B cell (primary cell): ENCODE data around the gene RARRES2. TPM values are rescaled to one million over a fixed set of nuclear protein-coding genes. Genes with fewer than 3 reads are reported as not detected.

ENCODE experiments used
- ATAC-seq: fragments of 200-7000 bp; cut with Tn5 transposase; one replicate; pipeline ENCODE4 v1.10.0; 2021; ENCODE audit warnings: low read depth, mild to moderate bottlenecking, moderate number of reproducible peaks, moderate library complexity
- CTCF ChIA-PET: fragments of 350-600 bp; sonication (Branson Sonifier 250); formaldehyde crosslinking; loops from one replicate; lab custom pipeline; 2021; ENCODE audit warnings: antibody characterized with exemption, inconsistent platforms; lab: Charles Lee
- POLR2A ChIA-PET: fragments of 350-600 bp; sonication (Branson Sonifier 250); formaldehyde crosslinking; loops from one replicate; lab custom pipeline; 2021; ENCODE audit warnings: antibody characterized with exemption; lab: Charles Lee
- DNase-seq: peaks from one replicate; pipeline ENCODE4 v3.0.0; 2013
- H2AFZ ChIP-seq: 2 replicates; pipeline ENCODE4 v1.6.1; 2012; ENCODE audit warnings: mild to moderate bottlenecking, low read depth, low read length; ENCODE audit not compliant: insufficient read depth, poor library complexity, severe bottlenecking
- H3K27ac ChIP-seq, 2 donors: 1 replicate in 1 of 2; 2 replicates in 1 of 2; pipeline ENCODE4 v1.5.1; 2012 to 2013; ENCODE audit warnings: low read length in 2 of 2, mild to moderate bottlenecking in 2 of 2, moderate library complexity in 1 of 2
- H3K27me3 ChIP-seq, 4 experiments: fragments of 200-600 bp in 1 of 4; sonication (generic) in 1 of 4; replicated peaks in 1 of 4; 1 replicate in 2 of 4; 2 replicates in 2 of 4; pipeline versions ENCODE4 v1.6.1 to v1.7.0; 2013 to 2016; ENCODE audit warnings: low read length in 3 of 4, mild to moderate bottlenecking in 2 of 4, mixed read lengths in 1 of 4, moderate library complexity in 1 of 4; ENCODE audit not compliant: insufficient read depth in 4 of 4, control insufficient read depth in 3 of 4; ENCODE audit errors: control extremely low read depth in 1 of 4
- H3K36me3 ChIP-seq, 2 experiments: replicated peaks in 1 of 2; 1 replicate in 1 of 2; 2 replicates in 1 of 2; pipeline versions ENCODE4 v1.6.1 to v1.7.1; 2013; ENCODE audit warnings: low read length in 1 of 2; ENCODE audit not compliant: insufficient read depth in 2 of 2, control insufficient read depth in 1 of 2; ENCODE audit errors: control extremely low read depth in 1 of 2, extremely low read depth in 1 of 2
- H3K4me1 ChIP-seq, 2 donors: fragments of 200-600 bp in 1 of 2; sonication (generic) in 1 of 2; 1 replicate in 1 of 2; 2 replicates in 1 of 2; pipeline versions ENCODE4 v1.5.1 to v1.6.1; 2013 to 2017; ENCODE audit warnings: low read length in 2 of 2; ENCODE audit not compliant: control insufficient read depth in 2 of 2, insufficient read depth in 2 of 2
- H3K4me2 ChIP-seq: replicated peaks from 2 replicates; pipeline ENCODE3; 2012; ENCODE audit warnings: mild to moderate bottlenecking, low read depth, low read length; ENCODE audit not compliant: poor library complexity, severe bottlenecking
- H3K4me3 ChIP-seq, 5 experiments: fragments of 200-600 bp in 1 of 5; sonication (generic) in 1 of 5; 1 replicate in 3 of 5; 2 replicates in 2 of 5; pipeline versions ENCODE4 v1.5.1 to v1.7.0; 2011 to 2016; ENCODE audit warnings: low read length in 4 of 5, mild to moderate bottlenecking in 4 of 5, low read depth in 2 of 5, control low read depth in 1 of 5, moderate library complexity in 1 of 5; ENCODE audit not compliant: insufficient read depth in 1 of 5; ENCODE audit errors: control extremely low read depth in 1 of 5, extremely low read depth in 1 of 5
- H3K79me2 ChIP-seq: fragments of 200-600 bp; sonication (generic); one replicate; pipeline ENCODE4 v1.6.0; 2016; ENCODE audit warnings: low read length; ENCODE audit not compliant: control insufficient read depth, insufficient read depth
- H3K9ac ChIP-seq: fragments of 200-600 bp; sonication (generic); 2 replicates; pipeline ENCODE4 v1.6.1; 2017; ENCODE audit warnings: mild to moderate bottlenecking, low read length, moderate library complexity
- H3K9me3 ChIP-seq, 3 donors: one replicate each; pipeline versions ENCODE4 v1.6.1 to v1.7.1; 2013; ENCODE audit warnings: low read length in 2 of 3; ENCODE audit not compliant: control insufficient read depth in 2 of 3, insufficient read depth in 1 of 3; ENCODE audit errors: control extremely low read depth in 1 of 3
- H4K20me1 ChIP-seq: 2 replicates; pipeline ENCODE4 v1.6.0; 2012; ENCODE audit warnings: mild to moderate bottlenecking, low read length; ENCODE audit not compliant: insufficient read depth, control insufficient read depth, poor library complexity, severe bottlenecking
- H3K27ac Mint-ChIP-seq: one replicate; pipeline ENCODE4 v1.8.0; 2021; ENCODE audit warnings: mixed read lengths
- H3K27me3 Mint-ChIP-seq: one replicate; pipeline ENCODE4 v1.8.0; 2021; ENCODE audit warnings: mixed read lengths
- H3K4me1 Mint-ChIP-seq: one replicate; pipeline ENCODE4 v1.8.0; 2021; ENCODE audit warnings: mixed read lengths
- H3K4me3 Mint-ChIP-seq: one replicate; pipeline ENCODE4 v1.8.0; 2021; ENCODE audit warnings: mixed read lengths
- H3K9me3 Mint-ChIP-seq: one replicate; pipeline ENCODE4 v1.8.0; 2022; ENCODE audit warnings: mixed read lengths; ENCODE audit not compliant: insufficient read depth
- EZH2 ChIP-seq: IDR thresholded peaks from 2 replicates; pipeline ENCODE4 v1.6.1; 2012; ENCODE audit warnings: borderline replicate concordance, low read depth, mild to moderate bottlenecking, moderate library complexity, low read length; ENCODE audit not compliant: insufficient read depth, poor library complexity, severe bottlenecking
- WGBS: methylation state at CpG from one replicate; pipeline ENCODE4 v1.1.5; 2013; ENCODE audit warnings: missing lambda C conversion rate; ENCODE audit not compliant: insufficient coverage; 5-methylcytosine and 5-hydroxymethylcytosine counted together
- intact Hi-C: fragments of 100-400 bp; cut with micrococcal nuclease; formaldehyde crosslinking; loops from one replicate; pipeline ENCODE4 v1.10.0; 2022
- polyA plus RNA-seq: library from polyadenylated mRNA; depleted of rRNA; stranded (reverse); fragments of >200 nt; gene quantifications from 2 replicates; pipeline ENCODE4 v1.2.3, GENCODE V29; 2012
- total RNA-seq, 2 donors: library from RNA; stranded (reverse); fragments of 120-200 nt in 1 of 2; gene quantifications; 1 replicate in 1 of 2; 2 replicates in 1 of 2; pipeline versions ENCODE4 v1.2.3 to v1.2.4, GENCODE V29; 2013 to 2022
- TF ChIP-seq, protein P1 (sequence below): fragments of 200-600 bp; IDR thresholded peaks from one replicate; pipeline ENCODE4 v1.8.0; 2022; ENCODE audit warnings: antibody characterized with exemption, mild to moderate bottlenecking

RARRES2 gene
- total and polyA plus RNA-seq, 2 donors (not counting 1 experiment from before 2014, with no cell fraction given): not detected

DNA sequence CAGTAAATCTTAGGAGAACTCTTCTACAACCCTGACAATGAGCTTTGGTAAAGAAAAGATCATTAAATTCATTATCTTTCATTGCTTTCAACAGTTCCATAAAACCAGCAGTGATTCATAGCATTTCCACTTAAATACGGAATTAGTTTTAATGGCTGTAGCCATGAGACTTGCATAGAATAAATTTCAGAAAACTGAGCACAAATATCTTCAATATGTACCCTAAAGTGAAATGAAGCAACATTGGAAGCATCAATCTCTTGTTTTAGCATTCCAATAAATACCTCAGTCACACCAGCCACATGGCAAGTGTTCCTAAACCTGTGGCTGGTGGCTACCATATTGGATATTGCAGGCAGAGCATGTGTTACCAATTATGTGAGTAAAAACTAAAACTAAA, 3.6 kb upstream of the RARRES2 start:
- ChIA-PET POLR2A (no interaction called here), CTCF (interaction anchor here (0.7 to 2.1 kb wide), 2 partner anchors 8 to 1158 kb away, joined by 4 to 8 read pairs; no protein-coding TSS in a partner anchor)
- no peak for ATAC-seq
- no peak for DNase-seq
- H3K9me3 ChIP-seq: peaks cover 0 to 11% (median 8%) of the 10 kb centered on the region in 3 donors
- H3K4me2 ChIP-seq: no peak overlapping the region
- intact Hi-C loops: no loop called here
- no peaks in the 10 kb centered on the region for H3K79me2 ChIP-seq
- Mint-ChIP-seq H3K27ac (no peak overlapping the region), H3K4me1 (peaks cover 11% of the 10 kb centered on the region), H3K4me3 (no peak overlapping the region), H3K9me3 (peaks cover 4% of the 10 kb centered on the region), H3K27me3 (peaks cover 37% of the 10 kb centered on the region)
- no peak overlapping the region for H3K27ac ChIP-seq
- H3K27me3 ChIP-seq: peaks cover 0 to 26% (median 9%) of the 10 kb centered on the region in 4 experiments
- TF ChIP-seq EZH2: no peak
- TF ChIP-seq, protein P1, sequence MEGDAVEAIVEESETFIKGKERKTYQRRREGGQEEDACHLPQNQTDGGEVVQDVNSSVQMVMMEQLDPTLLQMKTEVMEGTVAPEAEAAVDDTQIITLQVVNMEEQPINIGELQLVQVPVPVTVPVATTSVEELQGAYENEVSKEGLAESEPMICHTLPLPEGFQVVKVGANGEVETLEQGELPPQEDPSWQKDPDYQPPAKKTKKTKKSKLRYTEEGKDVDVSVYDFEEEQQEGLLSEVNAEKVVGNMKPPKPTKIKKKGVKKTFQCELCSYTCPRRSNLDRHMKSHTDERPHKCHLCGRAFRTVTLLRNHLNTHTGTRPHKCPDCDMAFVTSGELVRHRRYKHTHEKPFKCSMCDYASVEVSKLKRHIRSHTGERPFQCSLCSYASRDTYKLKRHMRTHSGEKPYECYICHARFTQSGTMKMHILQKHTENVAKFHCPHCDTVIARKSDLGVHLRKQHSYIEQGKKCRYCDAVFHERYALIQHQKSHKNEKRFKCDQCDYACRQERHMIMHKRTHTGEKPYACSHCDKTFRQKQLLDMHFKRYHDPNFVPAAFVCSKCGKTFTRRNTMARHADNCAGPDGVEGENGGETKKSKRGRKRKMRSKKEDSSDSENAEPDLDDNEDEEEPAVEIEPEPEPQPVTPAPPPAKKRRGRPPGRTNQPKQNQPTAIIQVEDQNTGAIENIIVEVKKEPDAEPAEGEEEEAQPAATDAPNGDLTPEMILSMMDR: no peak
- no CpG with 5 or more reads among the region's 1 CpG for WGBS
- peaks cover 10 to 13% of the 10 kb centered on the region in 2 donors for H3K4me1 ChIP-seq
- no peak overlapping the region for H2AFZ ChIP-seq
- H3K36me3 ChIP-seq: no peaks in the 10 kb centered on the region
- no peak overlapping the region for H3K4me3 ChIP-seq
- H4K20me1 ChIP-seq: no peaks in the 10 kb centered on the region
- H3K9ac ChIP-seq: no peak overlapping the region

DNA sequence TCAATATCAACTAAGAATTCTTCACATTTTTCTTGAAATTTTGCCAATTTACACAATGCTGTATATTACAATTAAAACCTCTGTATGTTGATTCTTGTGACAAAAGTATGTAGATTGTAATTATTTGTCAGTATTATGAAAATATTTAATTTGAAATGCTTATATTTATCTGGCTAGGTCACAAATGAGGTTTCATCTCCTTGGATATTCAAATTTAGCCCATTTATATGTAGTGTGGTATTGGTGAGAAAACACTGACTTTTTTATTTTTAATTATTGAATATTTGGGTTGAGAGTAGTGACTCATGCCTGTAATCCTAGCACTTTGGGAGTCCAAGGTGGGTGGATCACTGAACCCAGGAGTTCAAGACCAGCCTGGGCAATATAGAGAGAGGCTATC, 2.9 kb upstream of the RARRES2 start:
- Mint-ChIP-seq H3K4me3 (no peak overlapping the region), H3K27ac (no peak overlapping the region), H3K4me1 (peaks cover 18% of the 10 kb centered on the region), H3K27me3 (peaks cover 42% of the 10 kb centered on the region), H3K9me3 (peaks cover 4% of the 10 kb centered on the region)
- no peaks in the 10 kb centered on the region for H3K36me3 ChIP-seq
- ChIA-PET CTCF (interaction anchor here (0.7 to 2.1 kb wide), 2 partner anchors 9 to 1159 kb away, joined by 4 to 8 read pairs; no protein-coding TSS in a partner anchor), POLR2A (no interaction called here)
- TF ChIP-seq, protein P1: no peak
- no peak for TF ChIP-seq EZH2
- H3K79me2 ChIP-seq: no peaks in the 10 kb centered on the region
- H3K9ac ChIP-seq: no peak overlapping the region
- no peak overlapping the region for H3K4me3 ChIP-seq
- H3K4me2 ChIP-seq: no peak overlapping the region
- intact Hi-C loops: no loop called here
- ATAC-seq (no peak), DNase-seq (no peak)
- H3K27me3 ChIP-seq: peaks cover 0 to 28% (median 10%) of the 10 kb centered on the region in 4 experiments
- H2AFZ ChIP-seq: no peak overlapping the region
- H3K9me3 ChIP-seq: peaks cover 0 to 11% (median 8%) of the 10 kb centered on the region in 3 donors
- peaks cover 12 to 15% of the 10 kb centered on the region in 2 donors for H3K4me1 ChIP-seq
- H4K20me1 ChIP-seq: no peaks in the 10 kb centered on the region
- no peak overlapping the region for H3K27ac ChIP-seq
